K562 (cell line): ENCODE results near the gene OR2AT4. TPM values are rescaled to one million over a fixed set of nuclear protein-coding genes. Genes with fewer than 3 reads are reported as not detected.

Experiments
- ATAC-seq: fragments of 200-7000 bp; cut with Tn5 transposase; 3 replicates; pipeline ENCODE4 v1.9.1; 2020; ENCODE audit warnings: moderate library complexity
- BruUV-seq: library from RNA; stranded (reverse); fragments of 400-500 nt; replicated peaks from 2 replicates; lab custom pipeline; 2021; lab: Mats Ljungman, UMichigan
- CTCF ChIA-PET: fragments of 300-600 bp; formaldehyde crosslinking; extraction: SDS; loops from one replicate; lab custom pipeline; 2021; ENCODE audit warnings: low intra/inter-chr PET ratio; lab: Yijun Ruan, JAX
- POLR2A ChIA-PET: fragments of 300-600, 350-650 bp; sonication (Branson Sonifier 250); formaldehyde crosslinking; extraction: SDS; loops from one replicate; lab custom pipeline; 2021; ENCODE audit warnings: antibody characterized with exemption, inconsistent platforms; lab: Yijun Ruan, JAX
- DNase-seq, 4 experiments: peaks; one replicate each; pipeline versions ENCODE4 v3.0.0 to v3.0.0-alpha.2; 2011 to 2018; ENCODE audit warnings: low spot score in 3 of 4, mixed read lengths in 3 of 4; ENCODE audit errors: extremely low read depth in 1 of 4
- FAIRE-seq: peaks from 2 replicates; lab custom pipeline; 2011; peaks lifted over from hg19 to GRCh38; lab: Jason Lieb, UNC
- H2AFZ ChIP-seq: 2 replicates; pipeline ENCODE4 v1.6.0; 2011; ENCODE audit warnings: low read depth, low read length, control low read depth, inconsistent platforms
- H3K27ac ChIP-seq: fragments of 200-600 bp; 3 replicates; pipeline ENCODE4 v1.8.0; 2011; ENCODE audit warnings: low read depth, mild to moderate bottlenecking, control low read depth, inconsistent platforms, low read length, moderate library complexity, mixed read lengths; ENCODE audit errors: extremely low read depth
- H3K27me3 ChIP-seq, 2 experiments: fragments of 300-600 bp in 1 of 2; 2 replicates in 1 of 2; 3 replicates in 1 of 2; pipeline versions ENCODE4 v1.6.0 to v1.8.0; 2011; ENCODE audit warnings: inconsistent platforms in 2 of 2, low read length in 2 of 2, mild to moderate bottlenecking in 1 of 2, mixed read lengths in 1 of 2, moderate library complexity in 1 of 2; ENCODE audit not compliant: control insufficient read depth in 2 of 2, insufficient read depth in 2 of 2
- H3K36me3 ChIP-seq: fragments of 300-600 bp; 3 replicates; pipeline ENCODE4 v1.8.0; 2011; ENCODE audit warnings: mild to moderate bottlenecking, low read length, inconsistent platforms; ENCODE audit not compliant: control insufficient read depth, insufficient read depth
- H3K4me1 ChIP-seq, 2 experiments: fragments of 200-600 bp in 1 of 2; replicated peaks in 1 of 2; 2 replicates in 1 of 2; 3 replicates in 1 of 2; pipeline versions ENCODE4 v1.5.1 to v1.8.0; 2011; ENCODE audit warnings: inconsistent platforms in 2 of 2, low read length in 2 of 2, mild to moderate bottlenecking in 1 of 2, mixed read lengths in 1 of 2, moderate library complexity in 1 of 2; ENCODE audit not compliant: control insufficient read depth in 2 of 2, insufficient read depth in 2 of 2
- H3K4me2 ChIP-seq: 2 replicates; pipeline ENCODE4 v1.6.1; 2011; ENCODE audit warnings: low read length, control low read depth, inconsistent platforms, mixed read lengths; ENCODE audit not compliant: insufficient read depth
- H3K4me3 ChIP-seq: fragments of 200-600 bp; sonication (generic), shearing (Covaris generic); 2 replicates; pipeline ENCODE4 v1.5.1; 2016; ENCODE audit warnings: control low read depth, inconsistent platforms
- H3K79me2 ChIP-seq: fragments of 200-600 bp; 3 replicates; pipeline ENCODE4 v1.8.0; 2011; ENCODE audit warnings: low read length, inconsistent platforms; ENCODE audit not compliant: control insufficient read depth, insufficient read depth
- H3K9ac ChIP-seq, 2 experiments: 2 replicates each; pipeline versions ENCODE4 v1.6.0 to v1.6.1; 2011; ENCODE audit warnings: low read depth in 2 of 2, low read length in 2 of 2, control low read depth in 1 of 2, inconsistent platforms in 1 of 2, mild to moderate bottlenecking in 1 of 2, mixed read lengths in 1 of 2; ENCODE audit not compliant: insufficient read depth in 1 of 2
- H3K9me1 ChIP-seq: one replicate; pipeline ENCODE4 v1.6.0; 2011; ENCODE audit warnings: inconsistent platforms, mild to moderate bottlenecking, low read length, moderate library complexity; ENCODE audit not compliant: control insufficient read depth, insufficient read depth
- H3K9me3 ChIP-seq: replicated peaks from 2 replicates; pipeline ENCODE4 v1.5.1; 2011; ENCODE audit warnings: low read depth, low read length, inconsistent platforms; ENCODE audit not compliant: control insufficient read depth, insufficient read depth
- H4K20me1 ChIP-seq: replicated peaks from 2 replicates; pipeline ENCODE4 v1.6.1; 2011; ENCODE audit warnings: low read length, inconsistent platforms, mixed read lengths; ENCODE audit not compliant: control insufficient read depth, insufficient read depth
- ARID3B ChIP-seq: fragments of 250-450 bp; sonication (Bioruptor Pico); IDR thresholded peaks from 2 replicates; pipeline ENCODE4 v1.4.0; 2020; ENCODE audit warnings: borderline replicate concordance
- CREB5 ChIP-seq: fragments of 250-450 bp; sonication (Bioruptor Pico); IDR thresholded peaks from 2 replicates; pipeline ENCODE4 v1.5.0; 2020; ENCODE audit warnings: mild to moderate bottlenecking
- E2F1 ChIP-seq: sonication (generic); formaldehyde crosslinking; IDR thresholded peaks from 2 replicates; pipeline ENCODE4 v1.8.1; 2023; ENCODE audit warnings: mild to moderate bottlenecking, missing genetic modification reagents, moderate library complexity
- GATAD2A ChIP-seq: fragments of 450-650 bp; IDR thresholded peaks from 2 replicates; pipeline ENCODE4 v1.6.1; 2017
- GTF2A2 ChIP-seq: IDR thresholded peaks from 2 replicates; pipeline ENCODE4 v1.6.1; 2016; ENCODE audit warnings: mild to moderate bottlenecking, missing genetic modification characterization, missing compliant biosample characterization
- NEUROD1 ChIP-seq: fragments of 150-350 bp; IDR thresholded peaks from 2 replicates; pipeline ENCODE4 v1.6.1; 2014; ENCODE audit warnings: borderline replicate concordance, low read length, low read depth; ENCODE audit not compliant: partially characterized antibody
- SNRNP70 ChIP-seq: fragments of 200-400 bp; formaldehyde crosslinking; optimal IDR thresholded peaks from 2 replicates; pipeline ENCODE3; 2017; ENCODE audit warnings: low read depth, low read length
- ZBTB11 ChIP-seq, 3 experiments: fragments of 200-800 bp in 1 of 3; fragments of 250-450 bp in 1 of 3; fragments of 450-650 bp in 1 of 3; sonication (Bioruptor Pico) in 1 of 3; sonication (Bioruptor generic) in 1 of 3; formaldehyde crosslinking in 1 of 3; IDR thresholded peaks; 2 replicates each; pipeline versions ENCODE4 v1.6.1 to v1.8.0; 2016 to 2022; ENCODE audit warnings: mild to moderate bottlenecking in 2 of 3, missing genetic modification characterization in 2 of 3, missing compliant biosample characterization in 1 of 3, moderate library complexity in 1 of 3
- ZNF134 ChIP-seq: fragments of 250-450 bp; sonication (Bioruptor Pico); conservative IDR thresholded peaks from 2 replicates; pipeline ENCODE4 v1.4.0; 2020
- ZSCAN32 ChIP-seq: fragments of 450-650 bp; formaldehyde crosslinking; IDR thresholded peaks from 2 replicates; pipeline ENCODE4 v1.4.0; 2020; ENCODE audit warnings: mild to moderate bottlenecking, moderate library complexity
- WGBS: fragments of 100-300 bp; shearing (Covaris generic); methylation state at CpG from one replicate; pipeline ENCODE4 v1.1.6; 2016; ENCODE audit warnings: low coverage, mixed read lengths; ENCODE audit not compliant: insufficient coverage; ENCODE audit errors: missing lambda C conversion rate; 5-methylcytosine and 5-hydroxymethylcytosine counted together
- in situ Hi-C: fragments of 300-500 bp; cut with MboI; formaldehyde crosslinking; loops from 4 replicates; pipeline ENCODE4 v1.15.0; 2018; ENCODE audit warnings: inconsistent platforms, mixed read lengths
- intact Hi-C: fragments of 100-400 bp; cut with micrococcal nuclease; formaldehyde crosslinking; loops from 2 replicates; pipeline ENCODE4 v1.14.2; 2022
- polyA plus RNA-seq, 8 experiments: library from polyadenylated mRNA; depleted of rRNA in 4 of 8; stranded (reverse) in 5 of 8; unstranded in 3 of 8; fragments of >200 nt; fragmentation: Nextera tagmentation in 2 of 8; fragmentation: Illumina TruSeq in 1 of 8; extraction: Ambion mirVana in 2 of 8; extraction: Trizol in 1 of 8; gene quantifications; 2 replicates each; pipeline versions ENCODE4 v1.2.1 to v1.2.3, GENCODE V29; 2011 to 2014; ENCODE audit warnings: inconsistent platforms in 1 of 8, missing spikeins in 1 of 8
- total RNA-seq, 7 experiments: library from RNA; depleted of rRNA in 6 of 7; stranded (reverse); fragments of >200 nt in 6 of 7; fragmentation: Illumina TruSeq in 2 of 7; extraction: Trizol in 2 of 7; gene quantifications; 2 replicates each; pipeline versions ENCODE4 v1.2.1 to v1.2.3, GENCODE V29; 2011 to 2021; ENCODE audit warnings: low replicate concordance in 1 of 7

Gene OR2AT4
- total and polyA plus RNA-seq, 9 of the 15 experiments (the other 6 are each of a cell fraction or from before 2014, with no cell fraction given): 0.86 to 3.1 (median 2.0) TPM

- TF ChIP-seq ZBTB11 (CRISPR knock-in tag; IDR thresholded peaks at IDR 0.05) (peak in 1 of 3 experiments; percentile 89; a peak in 3 of 6 replicates), ZSCAN32 (no peak), NEUROD1 (peak; percentile 13)
Measured at GRCh38 chr11:75142714-75143419, 46.2 kb upstream of the OR2AT4 start (continued).

- no peaks in the 10 kb centered on the region for H3K36me3 ChIP-seq
- H3K9ac ChIP-seq: no peak overlapping the region
- no peaks in the 10 kb centered on the region for H3K9me1 ChIP-seq
- in situ Hi-C loops: loop anchor here (5.0 to 10.0 kb wide), 2 partner anchors 64 to 119 kb away; no protein-coding TSS in a partner anchor
- no peaks in the 10 kb centered on the region for H3K79me2 ChIP-seq
- H3K4me2 ChIP-seq: no peak overlapping the region
- H3K4me3 ChIP-seq: no peak overlapping the region
- ChIA-PET POLR2A (interaction anchor here (1.1 to 1.2 kb wide), 2 partner anchors 12 to 215 kb away, joined by 3 read pairs; no protein-coding TSS in a partner anchor), CTCF (interaction anchor here (2.1 to 5.5 kb wide), 2 partner anchors 65 to 107 kb away, joined by 17 to 29 read pairs; no protein-coding TSS in a partner anchor)
- no peak overlapping the region for H3K27ac ChIP-seq
- no peaks in the 10 kb centered on the region for H3K27me3 ChIP-seq
- H2AFZ ChIP-seq: no peak overlapping the region; the same call in 1 of the 2 replicates
- FAIRE-seq (no peak), ATAC-seq (no peak), DNase-seq (no peak)
- TF ChIP-seq ZNF134 (CRISPR knock-in tag) (peak; percentile 83), SNRNP70 (no peak), E2F1 (no peak), GATAD2A (no peak), ARID3B (CRISPR knock-in tag) (no peak), CREB5 (CRISPR knock-in tag) (no peak), GTF2A2 (tag) (no peak)
- 53% methylated on average over 6 of the region's 6 CpGs for WGBS
- peaks cover 19 to 23% of the 10 kb centered on the region in 2 experiments; a peak in 4 of 5 replicates for H3K4me1 ChIP-seq
- no peaks in the 10 kb centered on the region for H4K20me1 ChIP-seq
- H3K9me3 ChIP-seq: no peaks in the 10 kb centered on the region
- intact Hi-C loops: loop anchor here (2.0 to 5.0 kb wide), 3 partner anchors 39 to 214 kb away; no protein-coding TSS in a partner anchor
- BruUV-seq: no TSS peak
Measured at GRCh38 chr11:75141166-75141565, 44.5 kb upstream of the OR2AT4 start.
